SU-DHL-6 (cell line): Measurements from ENCODE around the gene GIMAP8.

Source experiments
- EZH2phosphoT487 ChIP-seq: fragments of 200-600 bp; sonication (generic), shearing (Covaris generic); conservative IDR thresholded peaks from 2 replicates; pipeline ENCODE4 v1.6.1; 2018; ENCODE audit warnings: mild to moderate bottlenecking, antibody characterized with exemption, low read length, moderate library complexity, mixed read lengths
- TF ChIP-seq, protein P1 (sequence below): fragments of 200-600 bp; sonication (generic); IDR thresholded peaks from one replicate; pipeline ENCODE4 v1.5.1; 2017; ENCODE audit warnings: antibody characterized with exemption, mild to moderate bottlenecking, low read length, moderate library complexity; ENCODE audit not compliant: insufficient read depth, poor library complexity, severe bottlenecking

- TF ChIP-seq, protein P1, sequence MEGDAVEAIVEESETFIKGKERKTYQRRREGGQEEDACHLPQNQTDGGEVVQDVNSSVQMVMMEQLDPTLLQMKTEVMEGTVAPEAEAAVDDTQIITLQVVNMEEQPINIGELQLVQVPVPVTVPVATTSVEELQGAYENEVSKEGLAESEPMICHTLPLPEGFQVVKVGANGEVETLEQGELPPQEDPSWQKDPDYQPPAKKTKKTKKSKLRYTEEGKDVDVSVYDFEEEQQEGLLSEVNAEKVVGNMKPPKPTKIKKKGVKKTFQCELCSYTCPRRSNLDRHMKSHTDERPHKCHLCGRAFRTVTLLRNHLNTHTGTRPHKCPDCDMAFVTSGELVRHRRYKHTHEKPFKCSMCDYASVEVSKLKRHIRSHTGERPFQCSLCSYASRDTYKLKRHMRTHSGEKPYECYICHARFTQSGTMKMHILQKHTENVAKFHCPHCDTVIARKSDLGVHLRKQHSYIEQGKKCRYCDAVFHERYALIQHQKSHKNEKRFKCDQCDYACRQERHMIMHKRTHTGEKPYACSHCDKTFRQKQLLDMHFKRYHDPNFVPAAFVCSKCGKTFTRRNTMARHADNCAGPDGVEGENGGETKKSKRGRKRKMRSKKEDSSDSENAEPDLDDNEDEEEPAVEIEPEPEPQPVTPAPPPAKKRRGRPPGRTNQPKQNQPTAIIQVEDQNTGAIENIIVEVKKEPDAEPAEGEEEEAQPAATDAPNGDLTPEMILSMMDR = no peak
- no peak for TF ChIP-seq EZH2phosphoT487
These were observed 19.9 kb upstream of the GIMAP8 start for GRCh38 chr7:150430465-150431085.
